Measurements from ENCODE around the gene SVIL.
A peak's percentile ranks its signal among the peaks of the same experiment; 100 is the strongest.
"Not testable (repeated sequence)": the region's sequence is repeated elsewhere in the genome, so short reads cannot be mapped to it uniquely, and the experiment has no call there.

SVIL gene

DNA sequence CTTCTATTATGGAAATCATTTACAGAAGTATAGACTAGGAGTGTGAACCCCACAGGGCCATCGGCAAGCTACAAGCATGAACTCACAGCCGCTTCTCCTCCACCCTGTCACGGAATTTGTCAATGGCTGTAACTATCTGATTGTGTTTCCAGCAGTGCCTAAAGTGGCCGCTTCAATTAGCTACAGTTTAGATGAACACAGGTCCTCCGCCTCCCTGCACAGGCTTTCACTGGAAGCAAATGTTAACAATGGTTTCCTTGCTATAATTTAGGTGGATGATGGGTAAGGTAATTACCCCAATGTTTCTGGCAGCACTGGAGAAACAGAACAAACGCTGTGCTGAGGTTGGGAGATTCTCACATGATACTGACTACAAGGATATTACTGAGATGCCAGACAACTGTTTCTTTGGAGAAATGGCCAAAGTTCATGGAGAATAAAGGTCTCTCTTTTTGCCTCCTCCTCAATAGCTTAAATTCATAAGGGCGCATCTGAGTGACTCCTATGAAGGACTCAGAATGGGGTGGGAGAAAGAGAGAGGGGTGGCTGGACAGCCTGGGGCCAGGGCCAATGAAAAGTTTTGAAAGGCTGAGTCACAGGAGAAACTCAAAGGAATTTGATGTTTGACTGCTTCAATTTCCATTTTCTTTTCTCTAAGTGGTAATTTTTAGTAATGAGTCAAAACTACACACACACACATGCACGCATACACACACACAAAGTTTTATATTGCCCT is 78.9 kb downstream of the SVIL start:
- Histone ChIP-seq H3K9me3 (no peaks in the 10 kb centered on the region), H3K36me3 (peaks cover 74% of the 10 kb centered on the region), H3K4me1 (ENCODE audit: control insufficient read depth in 1 of 2, insufficient read depth in 1 of 2, low read depth in 1 of 2, low read length in 1 of 2) (no peaks in the 10 kb centered on the region), H3K27ac (no peak overlapping the region), H3K4me3 (ENCODE audit: low read depth in 1 of 2, low read length in 1 of 2) (no peak overlapping the region), H3K27me3 (no peaks in the 10 kb centered on the region)
- TF ChIP-seq, protein P1, sequence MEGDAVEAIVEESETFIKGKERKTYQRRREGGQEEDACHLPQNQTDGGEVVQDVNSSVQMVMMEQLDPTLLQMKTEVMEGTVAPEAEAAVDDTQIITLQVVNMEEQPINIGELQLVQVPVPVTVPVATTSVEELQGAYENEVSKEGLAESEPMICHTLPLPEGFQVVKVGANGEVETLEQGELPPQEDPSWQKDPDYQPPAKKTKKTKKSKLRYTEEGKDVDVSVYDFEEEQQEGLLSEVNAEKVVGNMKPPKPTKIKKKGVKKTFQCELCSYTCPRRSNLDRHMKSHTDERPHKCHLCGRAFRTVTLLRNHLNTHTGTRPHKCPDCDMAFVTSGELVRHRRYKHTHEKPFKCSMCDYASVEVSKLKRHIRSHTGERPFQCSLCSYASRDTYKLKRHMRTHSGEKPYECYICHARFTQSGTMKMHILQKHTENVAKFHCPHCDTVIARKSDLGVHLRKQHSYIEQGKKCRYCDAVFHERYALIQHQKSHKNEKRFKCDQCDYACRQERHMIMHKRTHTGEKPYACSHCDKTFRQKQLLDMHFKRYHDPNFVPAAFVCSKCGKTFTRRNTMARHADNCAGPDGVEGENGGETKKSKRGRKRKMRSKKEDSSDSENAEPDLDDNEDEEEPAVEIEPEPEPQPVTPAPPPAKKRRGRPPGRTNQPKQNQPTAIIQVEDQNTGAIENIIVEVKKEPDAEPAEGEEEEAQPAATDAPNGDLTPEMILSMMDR (IDR thresholded peaks at IDR 0.05): no peak

DNA sequence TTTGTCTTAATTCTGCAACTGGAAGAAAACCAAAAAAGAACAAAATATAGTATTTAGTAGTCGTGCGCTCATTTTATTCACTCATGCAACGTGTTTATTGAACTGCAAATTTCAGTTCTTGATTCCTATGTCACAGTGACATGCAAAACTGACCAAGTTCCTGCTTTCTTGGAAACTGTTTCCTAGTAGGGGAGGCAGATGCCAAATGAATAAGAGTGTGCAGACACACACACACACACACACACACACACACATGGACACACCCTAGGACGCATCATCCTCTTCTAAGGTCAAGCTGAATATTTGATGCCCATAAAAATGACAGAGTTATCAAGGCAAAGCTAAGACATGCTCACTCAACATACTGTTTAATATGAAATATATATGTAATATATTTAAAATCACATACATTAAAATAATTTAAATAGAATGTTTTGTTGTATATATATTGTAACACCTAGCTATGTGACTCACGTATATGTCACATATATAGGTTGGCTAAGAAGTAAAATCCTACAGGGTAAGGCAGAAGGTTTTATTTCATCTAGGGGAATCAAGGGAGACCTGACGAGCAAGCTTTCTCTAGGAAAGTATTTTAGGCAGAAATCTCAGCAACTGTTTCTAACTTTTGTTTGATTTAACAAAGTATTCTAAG is 79.6 kb downstream of the SVIL start:
- Histone ChIP-seq H3K4me1 (ENCODE audit: control insufficient read depth in 1 of 2, insufficient read depth in 1 of 2, low read depth in 1 of 2, low read length in 1 of 2) (no peaks in the 10 kb centered on the region), H3K27me3 (no peaks in the 10 kb centered on the region), H3K4me3 (ENCODE audit: low read depth in 1 of 2, low read length in 1 of 2) (no peak overlapping the region), H3K9me3 (no peaks in the 10 kb centered on the region), H3K36me3 (peaks cover 76% of the 10 kb centered on the region), H3K27ac (peak overlapping the region; percentile 57)
- TF ChIP-seq, protein P1 (IDR thresholded peaks at IDR 0.05): no peak

DNA sequence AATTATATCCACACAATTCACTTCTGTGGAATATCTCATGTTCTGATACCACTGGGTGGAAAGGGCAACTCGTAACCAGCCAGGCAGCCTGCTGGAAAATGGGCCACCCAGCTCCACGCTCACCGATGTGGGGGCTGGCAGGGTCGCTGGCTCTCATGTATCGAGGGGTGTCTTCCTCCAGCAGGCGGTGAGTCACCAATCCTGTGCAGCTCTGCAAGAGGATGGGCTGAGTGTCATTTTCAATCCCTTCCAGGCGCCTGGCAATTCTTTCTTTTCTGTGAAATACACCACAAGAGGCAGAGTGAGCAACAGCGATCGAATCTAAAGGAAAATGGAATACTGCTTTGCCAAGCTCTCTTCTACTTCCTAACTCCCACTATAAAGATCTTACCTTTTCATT is 80.1 kb downstream of the SVIL start:
- Histone ChIP-seq H3K4me1 (ENCODE audit: control insufficient read depth in 1 of 2, insufficient read depth in 1 of 2, low read depth in 1 of 2, low read length in 1 of 2) (no peaks in the 10 kb centered on the region), H3K27me3 (no peaks in the 10 kb centered on the region), H3K36me3 (peaks cover 74% of the 10 kb centered on the region), H3K27ac (peak overlapping the region; percentile 57), H3K4me3 (ENCODE audit: low read depth in 1 of 2, low read length in 1 of 2) (no peak overlapping the region), H3K9me3 (no peaks in the 10 kb centered on the region)
- TF ChIP-seq, protein P1 (IDR thresholded peaks at IDR 0.05): no peak

DNA sequence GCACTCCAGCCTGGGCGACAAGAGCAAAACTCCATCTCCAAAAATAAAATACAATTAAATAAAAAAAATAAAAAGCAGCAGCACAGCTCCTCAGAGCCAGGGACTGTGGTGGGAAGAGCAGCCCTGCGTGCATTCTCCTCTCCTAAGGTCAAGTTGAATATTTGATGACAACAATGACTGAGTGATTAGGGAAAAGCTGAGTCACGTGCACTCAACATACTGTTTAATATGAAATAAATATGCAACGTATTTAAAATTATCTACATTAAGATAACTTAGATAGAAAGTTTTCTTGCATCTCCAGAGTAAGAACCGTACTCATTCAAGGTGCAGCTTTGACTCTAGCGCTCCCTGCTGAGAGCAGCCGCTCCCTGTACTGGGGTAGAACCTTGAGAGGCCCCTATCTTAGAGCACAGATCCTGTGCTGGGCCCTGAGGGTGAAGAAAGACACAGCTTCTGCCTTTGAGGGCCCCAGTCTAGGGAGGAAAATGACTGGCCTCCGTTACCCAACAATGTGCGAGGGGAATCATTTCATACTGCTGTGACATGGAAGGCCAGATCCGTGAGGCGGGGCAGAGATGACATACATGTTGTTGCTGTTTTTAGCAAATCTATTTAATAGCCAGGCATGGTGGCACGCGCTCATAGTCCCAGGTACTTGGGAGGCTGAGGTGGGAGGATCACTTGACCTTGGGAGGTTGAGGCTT is 81.1 kb downstream of the SVIL start:
- TF ChIP-seq, protein P1 (IDR thresholded peaks at IDR 0.05): no peak
- Histone ChIP-seq H3K9me3 (no peaks in the 10 kb centered on the region), H3K4me1 (ENCODE audit: control insufficient read depth in 1 of 2, insufficient read depth in 1 of 2, low read depth in 1 of 2, low read length in 1 of 2) (no peaks in the 10 kb centered on the region), H3K27me3 (no peaks in the 10 kb centered on the region), H3K36me3 (peaks cover 70% of the 10 kb centered on the region), H3K27ac (no peak overlapping the region), H3K4me3 (ENCODE audit: low read depth in 1 of 2, low read length in 1 of 2) (no peak overlapping the region)

DNA sequence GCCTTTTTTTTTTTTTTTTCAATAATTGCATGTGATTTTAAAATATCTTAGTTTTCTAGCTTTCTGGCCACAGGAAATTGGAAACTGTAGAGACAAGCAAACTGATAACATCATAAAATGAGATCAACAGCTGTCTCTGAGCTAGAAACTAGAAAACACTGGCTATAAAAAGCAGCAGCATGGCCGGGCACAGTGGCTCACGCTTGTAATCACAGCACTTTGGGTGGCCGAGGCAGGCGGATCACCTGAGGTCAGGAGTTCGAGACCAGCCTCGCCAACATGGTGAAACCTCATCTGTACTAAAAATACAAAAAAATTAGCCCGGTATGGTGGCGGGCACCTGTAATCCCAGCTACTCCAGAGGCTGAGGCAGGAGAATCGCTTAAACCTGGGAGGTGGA is 81.7 kb downstream of the SVIL start:
- H3K9me3 ChIP-seq; H3K27me3 ChIP-seq; H3K27ac ChIP-seq; H3K4me1 ChIP-seq (ENCODE audit: control insufficient read depth in 1 of 2, insufficient read depth in 1 of 2, low read depth in 1 of 2, low read length in 1 of 2); H3K4me3 ChIP-seq (ENCODE audit: low read depth in 1 of 2, low read length in 1 of 2): not testable (repeated sequence)
- H3K36me3 ChIP-seq: peaks cover 75% of the 10 kb centered on the region

DNA sequence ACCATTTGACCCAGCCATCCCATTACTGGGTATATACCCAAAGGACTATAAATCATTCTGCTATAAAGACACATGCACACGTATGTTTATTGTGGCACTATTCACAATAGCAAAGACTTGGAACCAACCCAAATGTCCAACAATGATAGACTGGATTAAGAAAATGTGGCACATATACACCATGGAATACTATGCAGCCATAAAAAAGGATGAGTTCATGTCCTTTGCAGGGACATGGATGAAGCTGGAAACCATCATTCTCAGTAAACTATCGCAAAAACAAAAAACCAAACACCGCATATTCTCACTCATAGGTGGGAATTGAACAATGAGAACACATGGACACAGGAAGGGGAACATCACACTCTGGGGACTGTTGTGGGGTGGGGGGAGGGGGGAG is 85.3 kb downstream of the SVIL start:
- peaks cover 0 to 10% of the 10 kb centered on the region in 2 experiments for H3K4me1 ChIP-seq (ENCODE audit: control insufficient read depth in 1 of 2, insufficient read depth in 1 of 2, low read depth in 1 of 2, low read length in 1 of 2)
- H3K4me3 ChIP-seq (ENCODE audit: low read depth in 1 of 2, low read length in 1 of 2); H3K27me3 ChIP-seq; H3K27ac ChIP-seq; H3K9me3 ChIP-seq: not testable (repeated sequence)
- H3K36me3 ChIP-seq: peaks cover 66% of the 10 kb centered on the region
